ENCODE data around the gene NSG1.

Gene NSG1

GRCh38 chr4:4391866-4392265 is 5.0 kb downstream of the NSG1 start:
- DNase-seq = no peak
- intact Hi-C loops (cut with DNase I) = no loop called here

DNA sequence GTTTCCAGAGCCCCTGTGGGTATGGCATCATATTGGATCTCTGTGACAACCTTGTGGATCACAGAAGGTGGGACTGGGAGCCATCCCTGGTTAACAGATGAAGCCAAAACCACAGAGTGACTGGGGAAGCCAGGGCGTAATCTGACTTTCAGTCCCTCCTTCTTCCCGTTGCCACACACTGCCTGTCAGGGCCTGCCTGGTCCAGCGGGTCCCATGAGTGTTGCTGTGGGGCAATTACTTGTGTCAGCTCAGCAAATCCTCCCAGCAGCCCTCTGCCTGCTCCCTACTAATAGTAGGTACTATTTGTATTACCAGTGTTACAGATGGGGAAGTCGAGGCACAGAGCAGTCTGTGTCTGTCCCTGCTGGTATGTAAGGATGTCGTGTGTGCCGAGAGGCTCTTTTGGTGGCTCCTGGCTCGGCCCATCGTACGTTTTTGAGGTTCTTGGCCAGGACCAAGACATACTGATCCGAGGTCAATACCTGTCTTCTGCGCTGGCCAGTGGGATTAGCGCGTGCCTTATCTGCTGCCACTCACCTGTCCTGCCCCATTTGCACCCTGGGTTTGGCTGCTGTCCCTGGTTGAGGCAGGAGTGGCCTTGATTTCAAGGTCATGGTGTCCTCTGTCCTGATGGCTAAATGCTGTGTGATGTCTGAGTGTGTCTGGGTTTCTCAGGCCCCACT is 5.7 kb downstream of the NSG1 start:
- intact Hi-C loops (cut with DNase I) = no loop called here
- no peak for DNase-seq

DNA sequence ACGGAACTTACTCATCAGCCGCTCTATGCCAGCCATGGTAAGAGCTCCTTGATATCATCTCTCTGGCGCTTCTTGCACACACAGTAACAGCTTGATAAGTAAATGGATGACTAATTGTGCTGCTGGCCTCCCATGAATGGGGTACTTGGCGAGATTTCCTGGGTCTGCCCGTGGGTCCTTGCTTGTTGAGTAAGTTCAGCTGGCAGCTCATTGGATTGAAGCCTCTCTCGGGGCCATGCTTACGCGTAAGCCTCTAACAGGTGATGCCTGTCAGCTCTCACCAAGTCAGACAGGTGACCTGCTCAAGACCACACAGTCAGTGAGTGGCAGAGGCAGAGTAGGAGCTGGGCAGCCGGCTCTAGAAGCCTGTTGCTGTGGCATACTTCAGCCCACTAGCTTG is 7.7 kb downstream of the NSG1 start:
- peak in 3 of 42 donors; percentile 20 to 60 (median 32) for DNase-seq
- intact Hi-C loops (cut with DNase I) = no loop called here

DNA sequence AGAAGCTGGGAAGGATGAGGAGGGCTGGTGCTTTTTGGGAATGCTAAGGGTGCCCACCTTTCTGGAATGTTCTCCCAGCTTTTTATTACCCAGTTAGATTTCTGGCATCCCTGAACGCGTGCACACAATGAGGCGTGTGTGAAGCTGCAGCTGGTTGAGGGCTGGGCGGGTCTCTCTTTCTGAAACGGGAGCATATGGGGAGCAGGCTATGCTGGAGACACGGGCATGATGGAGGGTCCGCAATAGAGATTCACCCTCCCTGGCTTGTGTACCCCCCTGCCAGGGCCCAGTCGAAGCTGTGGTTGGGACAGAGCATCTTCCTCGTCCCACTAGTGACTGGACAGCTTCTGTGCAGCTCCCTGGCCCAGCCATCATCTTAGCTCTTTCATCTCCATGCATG is 8.5 kb downstream of the NSG1 start:
- intact Hi-C loops (cut with DNase I) = no loop called here
- no peak for DNase-seq

DNA sequence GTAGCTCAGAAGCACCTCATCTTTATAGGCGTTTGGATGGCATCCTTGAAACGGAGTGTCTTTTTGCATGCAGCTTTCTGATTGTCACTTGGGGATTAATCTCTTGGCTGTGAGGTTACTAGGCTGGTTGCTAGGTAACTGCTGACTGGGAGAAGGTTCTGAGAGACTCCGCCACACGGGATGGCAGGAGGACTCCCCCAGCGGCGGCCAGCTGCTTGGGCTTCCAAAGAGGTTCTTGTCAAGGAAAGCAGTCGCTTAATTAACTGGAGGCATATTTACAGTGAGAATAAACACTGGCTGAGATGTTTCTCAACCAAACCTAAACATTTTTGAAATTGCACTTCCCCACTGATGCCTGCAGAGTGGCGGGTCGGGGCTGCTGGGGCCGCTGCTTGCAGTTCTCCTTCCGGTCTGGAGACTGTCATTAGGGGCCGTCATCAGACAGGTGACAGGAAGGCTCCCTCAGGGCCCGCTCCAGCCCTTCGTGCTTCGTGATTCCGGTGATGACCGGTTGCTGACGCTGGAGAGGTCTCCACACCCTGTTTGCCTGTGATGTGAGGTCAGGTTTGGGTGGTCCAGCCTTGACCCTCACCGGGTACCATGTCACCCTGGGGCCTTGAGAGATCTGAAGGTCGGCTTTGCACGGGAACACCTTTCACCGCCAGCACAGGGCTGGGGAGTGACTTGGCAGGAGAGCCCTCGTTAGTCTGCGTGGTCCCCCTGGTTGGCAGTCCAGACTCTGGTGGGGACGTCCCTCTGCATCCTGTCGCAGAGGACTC is 9.1 kb downstream of the NSG1 start:
- peak in 39 of 42 donors; percentile 29 to 88 (median 57) for DNase-seq
- intact Hi-C loops (cut with DNase I) = no loop called here

DNA sequence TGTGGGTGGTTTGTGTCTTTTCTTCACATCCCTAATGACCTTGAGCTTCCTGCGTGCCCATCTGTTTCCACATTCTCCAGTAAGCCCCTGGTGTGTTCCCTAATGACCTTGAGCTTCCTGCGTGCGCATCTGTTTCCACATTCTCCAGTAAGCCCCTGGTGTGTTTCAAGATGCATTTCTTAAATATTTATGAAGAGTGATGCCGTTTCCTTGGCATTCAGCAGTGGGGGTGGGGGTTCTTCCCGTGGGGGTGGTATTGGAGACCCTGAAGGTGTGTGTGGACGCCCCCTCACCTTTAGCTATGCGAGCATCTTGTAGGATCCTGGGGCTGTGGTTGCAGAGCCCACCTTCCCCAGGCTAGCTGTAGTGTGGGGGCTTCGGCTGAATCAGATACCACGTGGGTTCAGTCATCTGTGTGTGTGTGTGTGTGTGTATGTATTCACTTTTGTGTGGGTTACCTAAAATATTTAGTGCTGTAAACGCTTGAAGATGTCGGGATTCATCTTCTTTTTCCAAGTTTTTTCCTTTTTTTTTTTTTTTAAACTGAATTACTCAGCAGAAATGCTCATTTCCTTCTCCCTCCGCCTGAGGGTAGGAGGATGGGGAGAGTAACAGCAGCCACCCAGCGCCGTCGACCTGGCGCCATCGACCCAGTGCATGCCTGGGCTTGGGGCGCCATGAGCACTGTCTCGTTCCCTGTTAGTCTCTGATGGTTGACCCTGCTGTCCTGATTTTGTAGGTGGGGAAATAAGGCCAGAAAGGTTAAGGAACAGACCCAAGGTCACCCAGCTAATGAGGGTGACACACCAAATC is 9.9 kb downstream of the NSG1 start:
- DNase-seq = peak in 12 of 42 donors; percentile 28 to 68 (median 50)
- intact Hi-C loops (cut with DNase I) = no loop called here

- intact Hi-C loops (cut with DNase I) = no loop called here
- DNase-seq = no peak
Observed at GRCh38 chr4:4397441-4397819, 10.5 kb downstream of the NSG1 start.

- intact Hi-C loops (cut with DNase I) = no loop called here
- DNase-seq = no peak
Observed at GRCh38 chr4:4398430-4398829, 11.5 kb downstream of the NSG1 start.

GRCh38 chr4:4401036-4401435 is 14.1 kb downstream of the NSG1 start:
- intact Hi-C loops (cut with DNase I) = no loop called here
- no peak for DNase-seq

- intact Hi-C loops (cut with DNase I) = no loop called here
Observed at GRCh38 chr4:4402966-4403365, 16.1 kb downstream of the NSG1 start.

GRCh38 chr4:4405358-4405962 is 18.6 kb downstream of the NSG1 start:
- no peak for DNase-seq
- intact Hi-C loops (cut with DNase I) = no loop called here

More at GRCh38 chr4:4402966-4403365, 16.1 kb downstream of the NSG1 start:
- DNase-seq = no peak

DNA sequence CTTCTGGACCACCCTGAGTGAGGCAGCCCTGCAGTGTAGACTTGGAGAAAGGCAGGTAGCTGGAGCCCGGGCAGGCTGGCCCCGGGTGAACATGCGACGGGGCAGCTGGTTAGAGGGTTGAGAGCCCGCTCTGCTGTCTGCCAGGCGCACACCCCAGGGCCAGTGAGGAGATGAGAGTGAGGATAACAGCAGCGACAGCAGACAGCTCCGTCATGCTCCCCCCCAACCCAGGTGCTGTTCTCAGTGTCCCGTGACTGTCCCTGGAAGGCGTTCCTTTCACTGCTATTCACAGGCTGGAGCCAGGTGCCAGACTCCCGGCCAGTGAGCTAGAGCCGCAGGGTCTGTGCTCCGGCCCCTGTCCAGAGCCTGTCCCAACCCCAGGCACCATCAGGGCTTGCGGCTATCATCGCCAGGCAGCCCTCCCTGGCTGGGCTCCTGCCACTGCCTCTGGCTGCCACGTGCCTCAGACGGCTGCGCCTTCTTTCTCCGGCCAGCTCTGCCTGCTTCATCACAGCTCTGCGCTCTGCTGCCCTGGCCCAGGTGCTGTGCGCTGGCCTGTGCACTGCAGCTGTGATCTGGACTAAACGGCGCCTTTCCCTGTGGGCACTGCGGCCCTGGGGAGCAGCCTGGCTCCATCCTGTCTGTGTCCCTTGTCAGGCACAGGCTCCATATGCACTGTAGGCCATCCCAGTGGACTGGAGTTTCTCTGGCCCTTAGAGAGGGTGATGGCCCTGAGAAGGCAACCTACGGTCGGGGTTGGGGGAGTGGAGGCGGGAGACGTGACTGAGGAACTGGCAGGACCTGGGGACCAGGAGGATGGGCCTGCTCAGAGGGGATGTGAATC is 19.8 kb downstream of the NSG1 start:
- no peak for DNase-seq
- intact Hi-C loops (cut with DNase I) = no loop called here

DNA sequence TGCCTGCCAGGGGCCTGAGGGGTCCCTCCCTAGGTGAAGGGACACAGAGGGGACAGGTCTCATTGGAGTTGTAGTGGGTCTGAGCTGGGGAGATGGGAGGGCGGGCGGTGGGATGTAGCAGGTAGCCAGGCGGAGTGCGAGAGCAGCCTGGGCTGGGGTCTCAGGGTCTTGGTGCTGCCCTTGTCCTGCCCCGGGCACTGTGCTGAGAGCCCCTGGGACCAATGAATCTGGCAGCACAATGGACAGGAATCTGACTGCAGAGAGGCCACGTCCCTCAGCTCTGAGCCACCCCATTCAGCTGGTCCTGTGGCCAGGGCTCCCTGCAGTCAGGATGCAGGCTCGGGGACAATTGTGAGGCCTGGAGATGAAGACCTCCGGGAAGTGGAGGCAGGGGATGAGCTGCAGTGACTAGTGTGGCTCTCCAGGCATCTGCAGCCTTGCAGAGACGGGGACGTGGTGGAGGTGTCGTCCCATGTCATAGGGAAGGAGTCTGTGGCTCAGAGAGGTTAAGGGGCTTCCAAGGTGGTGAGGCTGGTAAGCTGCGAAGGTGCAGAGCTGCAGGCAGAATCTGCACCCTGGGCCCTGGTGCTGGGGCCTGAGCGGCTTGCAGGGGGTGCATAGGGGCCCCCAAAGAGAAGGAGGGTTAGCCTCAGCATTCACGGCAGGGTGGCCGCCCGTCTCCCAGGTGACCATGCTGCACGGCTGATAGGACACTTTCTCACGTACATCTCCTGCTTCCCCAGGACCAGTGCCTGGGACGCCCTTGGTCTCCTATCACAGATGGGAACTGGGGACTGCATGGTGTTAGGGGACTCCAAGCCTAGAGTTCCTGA is 20.6 kb downstream of the NSG1 start:
- intact Hi-C loops (cut with DNase I) = no loop called here
- DNase-seq = no peak

DNA sequence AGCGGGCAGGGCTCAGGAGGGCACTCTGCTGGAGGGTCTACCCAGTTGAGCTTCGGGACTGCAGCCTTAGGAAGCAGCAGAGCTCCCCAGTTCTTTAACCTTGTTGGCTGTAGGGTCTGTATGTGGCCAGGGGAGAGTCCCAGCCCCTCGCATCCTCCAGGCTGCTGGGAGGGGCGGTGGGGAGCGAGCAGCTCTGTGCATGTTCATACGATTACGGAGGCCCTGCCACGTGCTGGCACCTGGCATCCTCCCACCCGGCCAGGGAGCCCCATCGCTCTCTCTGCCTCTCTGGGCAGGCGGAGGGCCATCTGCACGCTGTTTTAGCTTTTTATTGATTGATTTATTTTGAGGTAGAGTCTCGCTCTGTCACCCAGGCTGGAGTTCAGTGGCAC is 21.2 kb downstream of the NSG1 start:
- intact Hi-C loops (cut with DNase I) = no loop called here
- DNase-seq = no peak

- no peak for DNase-seq
- intact Hi-C loops (cut with DNase I) = no loop called here
Observed at GRCh38 chr4:4408576-4409335, 21.9 kb downstream of the NSG1 start.

DNA sequence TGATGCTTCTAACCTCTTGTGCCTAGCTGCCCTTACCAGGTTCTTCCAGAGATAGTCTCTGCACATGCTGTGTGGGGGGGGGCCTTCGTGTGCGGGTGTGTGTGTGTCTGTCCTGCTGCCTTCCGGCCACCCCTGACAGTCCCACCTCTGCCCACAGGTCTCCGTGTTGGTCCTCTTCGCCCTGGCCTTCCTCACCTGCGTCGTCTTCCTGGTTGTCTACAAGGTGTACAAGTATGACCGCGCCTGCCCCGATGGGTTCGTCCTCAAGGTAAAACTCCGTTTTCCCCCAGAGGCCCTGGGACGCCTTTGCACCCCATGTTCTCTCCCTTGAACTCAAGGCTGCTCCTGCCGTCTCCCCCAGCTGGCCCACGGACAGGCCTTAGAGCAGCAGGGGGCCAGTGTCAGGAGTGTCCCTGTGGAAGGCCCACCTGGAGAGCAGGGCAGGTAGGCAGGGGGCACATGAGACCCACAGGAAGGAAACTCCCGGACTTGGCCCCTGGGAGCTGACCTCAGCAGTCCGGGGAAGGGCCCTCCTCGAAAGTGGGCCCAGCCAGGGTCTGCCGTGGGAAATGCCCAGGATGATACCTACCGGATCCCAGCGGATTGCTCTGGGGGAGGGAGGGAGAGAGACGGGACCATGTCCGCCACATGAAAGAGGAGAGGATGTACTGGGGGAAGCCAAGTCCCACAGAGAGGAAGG is 22.7 kb downstream of the NSG1 start:
- no peak for DNase-seq
- intact Hi-C loops (cut with DNase I) = no loop called here

GRCh38 chr4:4410271-4410670 is 23.4 kb downstream of the NSG1 start:
- intact Hi-C loops (cut with DNase I) = no loop called here
- DNase-seq = no peak

All from head of caudate nucleus (tissue), 42 donors.